GM12873 (cell line): ENCODE measurements around the gene TP53BP1.

Experiments used
- TF ChIP-seq, protein P1 (sequence below): IDR thresholded peaks from 2 replicates; pipeline ENCODE4 v1.5.1; 2012; ENCODE audit warnings: low read depth, mild to moderate bottlenecking, moderate library complexity, low read length, control low read depth; ENCODE audit not compliant: insufficient read depth; ENCODE audit errors: missing control alignments

TP53BP1 gene

DNA sequence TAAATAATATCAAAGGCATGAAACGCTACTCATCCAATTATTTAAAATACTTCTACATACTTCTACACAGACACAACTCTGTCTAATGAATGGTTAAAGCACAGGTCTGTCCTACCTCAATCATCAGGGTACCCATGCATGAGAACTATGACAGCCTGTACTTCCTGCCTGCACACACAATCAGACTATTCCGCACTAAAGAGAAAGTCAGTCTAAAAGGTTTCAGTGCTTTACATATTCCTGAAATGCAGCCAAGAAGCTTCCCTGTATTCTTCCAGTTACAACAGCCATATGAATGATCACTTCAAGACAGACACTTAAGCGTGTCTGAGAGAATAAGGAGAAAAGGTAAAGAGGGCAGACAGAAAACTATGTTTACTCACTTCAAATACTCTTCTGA is 63.3 kb downstream of the TP53BP1 start:
- TF ChIP-seq, protein P1, sequence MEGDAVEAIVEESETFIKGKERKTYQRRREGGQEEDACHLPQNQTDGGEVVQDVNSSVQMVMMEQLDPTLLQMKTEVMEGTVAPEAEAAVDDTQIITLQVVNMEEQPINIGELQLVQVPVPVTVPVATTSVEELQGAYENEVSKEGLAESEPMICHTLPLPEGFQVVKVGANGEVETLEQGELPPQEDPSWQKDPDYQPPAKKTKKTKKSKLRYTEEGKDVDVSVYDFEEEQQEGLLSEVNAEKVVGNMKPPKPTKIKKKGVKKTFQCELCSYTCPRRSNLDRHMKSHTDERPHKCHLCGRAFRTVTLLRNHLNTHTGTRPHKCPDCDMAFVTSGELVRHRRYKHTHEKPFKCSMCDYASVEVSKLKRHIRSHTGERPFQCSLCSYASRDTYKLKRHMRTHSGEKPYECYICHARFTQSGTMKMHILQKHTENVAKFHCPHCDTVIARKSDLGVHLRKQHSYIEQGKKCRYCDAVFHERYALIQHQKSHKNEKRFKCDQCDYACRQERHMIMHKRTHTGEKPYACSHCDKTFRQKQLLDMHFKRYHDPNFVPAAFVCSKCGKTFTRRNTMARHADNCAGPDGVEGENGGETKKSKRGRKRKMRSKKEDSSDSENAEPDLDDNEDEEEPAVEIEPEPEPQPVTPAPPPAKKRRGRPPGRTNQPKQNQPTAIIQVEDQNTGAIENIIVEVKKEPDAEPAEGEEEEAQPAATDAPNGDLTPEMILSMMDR = no peak

DNA sequence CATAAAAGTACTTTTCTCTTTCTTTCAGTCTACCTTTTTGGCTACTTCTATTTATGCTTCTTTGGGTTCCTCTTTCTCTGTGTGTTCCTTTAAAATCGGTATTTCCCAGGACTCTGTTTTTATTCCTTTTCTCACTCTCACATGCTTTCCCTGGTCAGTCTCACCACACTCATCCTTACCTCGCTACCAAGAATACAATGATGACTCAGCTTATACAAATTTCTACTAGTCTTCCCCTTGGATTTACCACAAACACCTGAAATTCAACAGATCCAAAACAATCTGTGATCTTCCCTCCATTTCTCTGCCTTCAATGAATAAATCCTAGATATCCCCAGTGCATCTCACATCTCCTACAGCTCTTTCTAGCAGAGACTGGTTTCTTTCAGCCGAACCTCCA is 69.2 kb downstream of the TP53BP1 start:
- TF ChIP-seq, protein P1 = no peak

DNA sequence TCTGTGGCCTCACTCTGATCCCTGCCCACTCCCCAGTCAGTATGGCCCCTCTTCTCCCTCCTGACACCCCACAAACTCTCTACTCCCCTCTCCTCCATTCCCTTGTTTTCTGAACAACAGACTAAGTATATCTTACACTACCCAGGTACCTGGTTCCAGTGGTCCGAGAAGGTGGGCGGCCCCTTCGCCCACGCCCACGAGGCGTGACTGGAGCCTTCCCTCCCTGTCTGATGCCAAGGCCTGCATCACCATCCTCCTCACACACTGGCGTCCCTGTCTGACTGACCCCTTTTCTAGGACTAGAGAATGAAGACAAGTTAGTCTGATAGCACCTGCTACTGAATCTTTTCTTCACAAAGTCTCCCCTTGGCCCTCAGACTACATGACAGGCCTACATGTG is 72.1 kb downstream of the TP53BP1 start:
- TF ChIP-seq, protein P1 = no peak

DNA sequence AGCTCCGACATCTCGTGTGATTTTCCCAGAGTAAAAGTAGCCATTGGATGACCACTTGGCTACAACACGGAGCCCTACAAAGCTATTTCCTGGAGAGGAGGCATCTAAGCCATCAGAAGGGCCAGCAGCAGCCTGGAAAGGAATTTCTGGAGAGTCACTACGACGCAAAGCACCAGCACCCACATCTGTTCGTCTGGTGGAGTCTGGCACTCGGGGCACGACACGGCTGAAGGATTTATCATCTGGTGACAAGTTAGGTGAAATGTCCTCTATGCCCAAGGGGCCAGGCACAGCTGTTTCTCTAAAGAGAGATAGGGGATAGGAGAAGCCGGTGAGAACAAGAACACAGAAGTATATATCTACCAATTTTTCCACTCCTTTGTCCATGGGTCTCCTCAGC is 72.5 kb downstream of the TP53BP1 start:
- TF ChIP-seq, protein P1 = no peak

DNA sequence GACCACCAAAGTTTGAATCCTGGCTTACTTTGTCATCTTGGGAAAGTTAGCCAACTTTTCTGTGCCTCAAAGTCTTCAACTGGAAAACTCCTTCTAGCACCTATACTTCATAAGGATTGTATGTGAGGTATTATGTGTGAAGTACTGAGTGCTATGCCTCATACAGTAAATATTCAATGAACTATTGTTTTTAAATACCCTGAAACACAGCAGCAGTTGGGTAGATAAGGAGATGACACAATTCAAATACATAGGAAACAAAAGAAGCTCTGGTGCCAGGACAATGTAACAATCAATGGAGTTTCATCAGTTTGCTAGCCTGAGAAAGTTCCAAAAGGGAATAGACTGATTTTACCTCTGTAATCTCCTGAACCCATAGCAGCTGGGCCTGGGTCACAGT is 78.8 kb downstream of the TP53BP1 start:
- TF ChIP-seq, protein P1 = no peak

DNA sequence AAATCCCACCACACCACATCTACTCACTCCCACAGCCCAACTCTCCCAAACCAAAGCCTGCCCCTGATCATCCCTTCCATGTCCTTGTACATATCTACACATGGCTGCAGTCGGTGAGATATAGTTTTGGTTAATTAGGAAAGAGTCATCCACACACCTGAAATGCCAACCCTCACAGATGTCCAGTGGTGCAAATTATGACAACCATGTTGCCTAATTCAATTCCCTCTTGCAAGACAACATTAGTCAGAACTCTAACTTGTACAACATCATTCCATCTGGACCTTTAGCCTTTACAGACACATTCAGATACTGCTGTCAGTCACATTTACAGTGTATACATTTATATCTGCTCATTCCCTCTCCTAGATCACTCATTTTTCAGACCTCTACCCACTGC is 80.9 kb downstream of the TP53BP1 start:
- TF ChIP-seq, protein P1 = no peak

DNA sequence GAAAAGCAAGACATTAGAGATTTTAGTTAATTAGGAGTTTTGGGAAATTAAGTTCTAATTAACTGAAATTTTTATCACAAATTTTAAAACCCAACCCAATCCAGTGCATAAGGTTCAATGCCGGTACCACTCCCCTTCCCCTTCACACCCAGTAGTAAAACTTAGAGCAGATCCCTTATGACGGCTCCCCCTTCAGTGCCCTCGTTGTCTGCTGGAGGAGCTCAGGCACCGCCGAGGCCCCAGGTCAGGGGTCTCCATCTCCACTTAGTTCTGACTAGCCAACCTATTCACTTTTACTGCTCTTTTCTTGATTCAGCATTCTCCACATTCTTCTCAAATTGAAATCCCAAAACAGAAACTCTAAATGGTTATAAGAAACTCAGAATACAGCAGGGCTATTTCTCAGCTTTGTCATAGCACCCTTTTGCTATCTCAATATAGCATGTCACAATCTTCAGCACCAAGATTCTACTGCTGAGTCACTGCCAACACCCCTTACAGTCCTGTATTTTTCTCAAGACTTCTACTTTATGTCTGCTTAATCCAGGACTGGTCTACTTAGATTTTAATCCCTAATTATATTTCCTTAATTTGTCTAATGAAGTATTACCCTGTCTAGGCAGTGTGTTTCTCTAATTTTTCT is 82.3 kb downstream of the TP53BP1 start:
- TF ChIP-seq, protein P1 = no peak
